Activated CD4-positive, alpha-beta T cell treated with anti-CD3 and anti-CD28 coated beads for 24 hours (primary cell): ENCODE data around the gene PTTG1IP2.

Source experiments
- DNase-seq, 2 donors: peaks; one replicate each; pipeline ENCODE4 v3.0.0-alpha.2; 2020; ENCODE audit warnings: low read depth in 2 of 2

PTTG1IP2 gene

GRCh38 chr7:90483251-90483650 is 13.8 kb downstream of the PTTG1IP2 start:
- no peak for DNase-seq

GRCh38 chr7:90484706-90485105 is 15.3 kb downstream of the PTTG1IP2 start:
- no peak for DNase-seq

DNA sequence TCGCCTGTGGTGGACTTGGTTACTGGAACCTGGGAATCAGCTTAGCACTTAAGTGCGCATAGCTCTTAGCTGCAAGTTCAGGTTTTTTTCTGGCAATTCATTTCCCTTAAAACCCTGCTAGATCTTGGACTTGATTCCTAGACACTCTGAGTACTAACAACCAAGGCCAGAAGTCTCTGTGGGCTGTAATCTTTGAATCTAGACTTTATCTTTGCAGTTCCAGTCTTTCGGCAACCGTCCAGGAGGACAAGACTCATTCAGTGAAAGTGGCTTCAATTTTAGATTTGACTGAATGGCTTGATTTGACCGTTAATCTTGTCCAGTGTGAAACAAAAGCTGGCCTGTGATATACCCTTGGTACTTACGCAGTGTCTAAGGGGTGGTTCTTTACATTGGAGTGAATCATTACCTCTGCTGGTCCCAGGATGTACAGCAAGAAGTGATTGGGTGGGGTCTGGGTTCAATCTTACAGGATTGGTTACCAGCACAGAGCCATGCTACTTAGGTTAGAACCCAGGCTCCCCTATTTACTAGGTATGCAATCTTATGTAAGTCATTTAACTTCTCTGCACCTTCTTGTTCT is 16.4 kb downstream of the PTTG1IP2 start:
- no peak for DNase-seq

DNA sequence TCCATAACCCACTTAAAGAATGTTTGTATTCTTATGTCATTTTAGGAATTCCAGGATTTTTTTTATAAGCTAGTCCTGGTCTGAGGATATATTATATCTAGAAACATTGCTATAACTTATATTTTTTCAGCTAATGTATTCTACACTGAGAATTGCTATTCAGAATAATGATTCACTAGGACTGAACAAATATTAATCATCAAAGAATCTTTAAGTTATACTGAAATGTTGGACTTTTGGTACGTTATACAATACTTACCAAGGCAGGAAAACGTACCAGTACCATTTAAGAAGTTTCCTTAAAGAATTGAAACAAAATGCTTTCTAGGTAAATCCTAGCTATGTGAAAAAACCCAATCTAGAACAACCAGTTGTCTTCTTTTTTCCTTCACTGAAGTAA is 18.4 kb downstream of the PTTG1IP2 start:
- DNase-seq = no peak

DNA sequence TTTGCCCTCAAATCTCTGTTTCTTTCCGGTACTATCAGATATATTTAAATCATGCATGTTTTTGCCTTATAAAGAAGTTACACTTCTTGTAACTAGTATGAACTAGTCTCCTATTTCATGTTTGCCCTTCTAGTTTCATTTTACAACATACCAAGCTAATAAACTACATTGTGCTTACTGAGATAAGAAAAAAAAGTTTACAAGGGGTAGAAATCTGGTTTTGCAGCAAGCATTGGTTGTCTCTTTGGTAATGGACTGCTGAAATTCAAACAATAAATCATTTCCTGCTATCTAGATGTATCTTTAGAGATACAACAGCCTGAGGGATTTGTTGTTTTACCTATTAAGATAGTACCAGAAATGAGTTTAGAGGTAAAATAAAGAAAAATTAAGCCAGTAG is 18.8 kb downstream of the PTTG1IP2 start:
- DNase-seq = no peak

DNA sequence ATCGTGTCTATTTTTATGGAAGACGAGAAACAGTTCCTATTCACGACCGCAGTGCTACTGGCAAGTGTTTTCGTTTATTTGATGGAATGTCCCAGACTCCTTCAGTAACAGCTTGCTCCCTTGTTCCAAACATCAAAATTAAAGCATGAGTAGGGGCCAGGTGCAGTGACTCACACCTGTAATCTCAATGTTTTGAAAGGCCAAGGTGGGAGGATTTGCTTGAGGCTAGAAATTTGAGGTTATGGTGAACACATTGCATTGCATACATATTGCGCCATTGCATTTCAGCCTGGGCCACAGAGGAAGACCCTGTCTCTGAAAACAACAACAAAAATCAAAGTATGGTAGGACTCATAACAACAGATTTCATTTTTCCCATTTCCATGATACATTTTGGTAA is 22.8 kb downstream of the PTTG1IP2 start:
- no peak for DNase-seq

DNA sequence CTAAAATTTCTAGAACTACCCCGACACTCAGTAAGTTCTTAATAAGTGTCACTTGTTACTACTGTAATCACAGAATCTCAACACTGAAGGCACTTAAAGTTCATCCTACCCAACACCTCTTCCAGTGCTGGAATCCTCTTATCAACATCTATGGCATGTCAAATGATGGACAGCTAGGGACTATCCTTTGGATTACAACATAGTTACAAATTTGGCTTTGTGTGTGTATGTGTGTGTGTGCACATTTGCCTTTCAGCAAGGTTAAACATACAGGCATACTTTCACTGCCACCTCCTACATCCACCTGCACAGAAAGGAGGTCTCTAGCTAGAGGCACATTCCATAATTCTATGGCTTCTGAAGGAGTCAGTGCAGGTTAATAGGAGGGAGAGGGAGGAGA is 25.8 kb downstream of the PTTG1IP2 start:
- no peak for DNase-seq

DNA sequence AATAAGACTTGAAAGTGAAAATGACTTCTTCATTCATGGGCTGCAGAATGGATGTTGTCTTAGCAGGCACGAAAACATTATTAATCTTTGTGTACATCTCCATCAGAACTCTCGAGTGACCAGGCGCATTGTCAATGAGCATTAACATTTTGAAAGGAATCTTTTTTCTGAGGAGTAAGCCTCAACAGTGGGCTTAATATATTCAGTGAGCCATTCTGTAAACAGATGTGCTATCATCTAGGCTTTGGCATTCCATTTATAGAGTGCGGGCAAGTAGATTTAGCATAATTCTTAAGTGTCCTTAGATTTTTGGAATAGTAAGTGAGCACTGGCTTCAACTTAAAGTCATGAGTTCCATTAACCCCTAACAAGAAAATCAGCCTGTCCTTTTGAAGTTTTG is 33.1 kb downstream of the PTTG1IP2 start:
- no peak for DNase-seq

- no peak for DNase-seq
These were observed 33.9 kb downstream of the PTTG1IP2 start for GRCh38 chr7:90503367-90503766.

GRCh38 chr7:90507692-90508091 is 38.3 kb downstream of the PTTG1IP2 start:
- DNase-seq = no peak

DNA sequence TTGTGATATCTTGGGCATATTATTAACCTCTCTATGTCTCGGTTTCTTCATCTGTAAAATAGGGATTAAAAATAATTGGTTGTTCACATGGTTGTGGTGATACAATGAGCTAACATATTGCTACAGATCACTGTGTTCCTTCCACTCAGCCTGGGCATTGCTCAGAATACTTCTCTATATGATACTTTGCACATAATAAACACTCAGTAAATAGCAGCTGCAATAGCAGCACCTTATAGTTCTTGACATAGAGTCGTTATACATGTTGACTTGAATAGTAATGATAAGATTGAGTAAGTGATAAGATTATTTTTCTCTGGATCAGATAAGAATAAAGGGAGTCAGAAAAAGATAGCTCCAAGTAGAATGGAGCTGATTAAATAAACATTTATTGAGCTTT is 42.3 kb downstream of the PTTG1IP2 start:
- no peak for DNase-seq

DNA sequence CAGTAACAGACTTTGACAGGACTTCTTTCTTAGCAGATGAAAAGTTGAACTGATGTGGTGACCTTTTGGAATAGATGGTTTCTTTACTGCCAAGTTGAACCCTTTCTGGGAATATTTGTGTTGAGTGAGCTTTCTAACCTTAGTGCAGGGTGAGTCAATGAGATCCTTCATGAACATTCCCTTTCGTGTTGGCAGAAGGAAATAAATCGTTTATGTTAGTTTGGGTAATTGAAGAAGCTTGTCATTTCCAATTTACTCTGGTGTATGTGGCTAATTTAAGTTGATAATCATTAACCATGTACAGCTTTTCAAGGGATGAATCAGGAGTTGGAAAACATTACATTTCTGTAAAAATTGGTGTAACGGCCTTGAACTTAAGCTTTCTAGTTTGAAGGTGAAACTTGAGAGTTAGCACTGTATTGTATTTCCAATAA is 43.4 kb downstream of the PTTG1IP2 start:
- no peak for DNase-seq

DNA sequence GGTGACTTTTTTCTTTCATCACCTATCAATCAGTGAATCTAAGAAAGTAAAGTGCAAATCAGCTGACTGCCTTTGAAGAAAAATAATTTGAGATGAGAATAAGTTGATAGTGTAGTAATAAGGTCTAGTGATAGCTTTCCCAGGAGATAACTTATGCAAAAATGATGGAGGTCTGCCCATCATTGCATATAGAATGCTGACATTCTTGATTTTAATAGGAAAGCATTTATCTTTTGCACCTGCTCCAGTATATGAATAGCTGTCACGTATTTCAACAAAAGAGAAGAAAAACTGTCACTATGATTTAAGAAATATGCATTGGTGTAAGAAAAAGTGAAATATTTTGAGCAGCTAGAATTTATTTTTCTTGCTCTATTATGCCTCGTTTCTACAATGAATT is 46.8 kb downstream of the PTTG1IP2 start:
- DNase-seq = no peak

- DNase-seq = no peak
These were observed 49.2 kb downstream of the PTTG1IP2 start for GRCh38 chr7:90518630-90519029.

GRCh38 chr7:90520484-90520883 is 51.0 kb downstream of the PTTG1IP2 start:
- no peak for DNase-seq

DNA sequence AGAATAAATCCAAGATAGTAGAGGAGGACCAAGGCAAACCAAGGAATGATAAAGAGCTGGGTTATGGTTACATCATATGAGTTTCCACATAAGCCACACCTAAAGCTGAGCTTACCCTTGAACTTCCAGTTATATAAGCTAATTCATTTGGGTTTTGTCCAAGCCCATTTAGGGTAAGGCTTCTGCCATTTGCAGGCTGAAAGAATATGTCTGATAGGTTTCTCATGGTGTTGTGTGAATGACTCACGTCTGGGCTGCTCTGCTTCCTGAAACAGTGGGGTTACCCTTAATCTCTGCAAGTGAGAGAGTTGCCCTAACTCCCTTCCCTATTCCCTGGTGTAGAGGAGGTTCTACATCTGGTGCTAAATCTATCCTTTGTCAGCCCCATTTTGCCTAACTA is 60.8 kb downstream of the PTTG1IP2 start:
- DNase-seq = no peak

DNA sequence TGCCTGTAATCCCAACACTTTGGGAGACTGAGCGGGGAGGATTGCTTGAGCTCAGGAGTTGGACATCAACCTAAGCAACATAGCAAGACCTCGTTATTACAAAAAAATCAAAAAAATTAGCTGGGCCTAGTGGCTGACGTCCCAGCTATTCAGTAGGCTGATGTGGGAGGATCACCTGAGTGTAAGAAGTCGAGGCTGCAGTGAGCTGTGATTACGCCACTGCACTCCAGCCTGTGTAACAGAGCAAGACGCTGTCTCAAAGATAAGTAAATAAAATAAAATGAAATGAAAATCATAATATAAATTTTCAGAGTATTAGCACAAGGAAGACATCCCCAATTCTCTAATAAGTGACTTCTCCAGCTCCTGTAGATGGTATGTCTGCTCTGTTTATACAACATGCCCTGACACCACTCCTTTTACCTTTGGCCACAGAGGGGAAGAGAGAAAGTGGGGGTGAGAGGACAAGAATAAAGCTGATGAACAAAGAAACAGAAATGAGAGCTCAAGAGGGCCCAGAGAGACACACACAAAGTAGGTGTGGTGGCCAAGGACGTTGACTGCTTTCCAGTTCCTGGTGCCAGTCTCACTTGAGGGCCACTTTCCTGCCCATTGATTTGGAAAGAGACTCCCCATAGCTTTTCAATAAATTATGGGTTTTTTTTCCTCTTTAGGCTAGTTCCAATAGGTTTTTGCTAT is 62.9 kb downstream of the PTTG1IP2 start:
- DNase-seq = no peak

- DNase-seq = no peak
These were observed 67.0 kb downstream of the PTTG1IP2 start for GRCh38 chr7:90536449-90536848.

GRCh38 chr7:90538405-90538804 is 69.0 kb downstream of the PTTG1IP2 start:
- DNase-seq = no peak

DNA sequence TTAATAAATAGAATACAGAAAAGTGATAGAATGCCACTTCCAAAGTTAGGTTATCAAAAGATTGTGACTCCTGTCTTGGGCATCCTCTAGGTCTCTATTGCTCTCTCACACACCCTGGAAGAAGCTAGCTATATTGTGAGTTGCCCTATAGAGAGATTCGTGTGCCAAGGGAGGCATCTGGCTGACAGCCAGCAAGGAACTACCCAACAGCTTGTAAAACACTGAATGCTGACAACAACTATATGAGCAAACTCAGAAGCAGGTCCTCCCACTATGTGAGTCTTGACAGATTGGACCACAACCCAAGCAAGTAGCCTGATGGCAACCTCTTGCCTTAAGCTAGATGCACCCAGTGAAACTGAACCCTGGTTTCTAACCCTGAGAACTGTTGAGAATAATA is 71.0 kb downstream of the PTTG1IP2 start:
- DNase-seq = no peak

- no peak for DNase-seq
These were observed 81.6 kb downstream of the PTTG1IP2 start for GRCh38 chr7:90551036-90551435.

DNA sequence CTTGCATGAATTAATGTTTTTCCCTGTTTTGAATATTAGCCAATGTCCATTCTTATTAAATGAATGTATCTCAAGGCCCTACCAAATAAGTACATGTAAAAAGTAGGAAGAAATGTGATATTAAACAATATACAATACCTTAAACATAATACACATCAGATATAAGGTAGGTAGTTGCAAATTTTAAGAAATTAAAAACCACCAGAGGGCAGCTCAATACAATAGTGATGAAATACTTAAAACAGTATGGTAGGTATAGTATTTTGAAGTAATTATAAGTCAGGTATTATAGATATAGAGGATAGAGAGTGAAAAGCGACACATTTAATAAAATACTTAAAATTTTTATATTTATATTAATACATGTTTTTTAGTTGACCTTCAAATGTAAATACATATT is 83.1 kb downstream of the PTTG1IP2 start:
- no peak for DNase-seq

- no peak for DNase-seq
These were observed 91.3 kb downstream of the PTTG1IP2 start for GRCh38 chr7:90560730-90561129.
